DMS 273 (cell line): ENCODE results near the gene SCCPDH.
A peak's percentile ranks its signal among the peaks of the same experiment; 100 is the strongest.
"Not testable (repeated sequence)": the region's sequence is repeated elsewhere in the genome, so short reads cannot be mapped to it uniquely, and the experiment has no call there.

Experiments
- DNase-seq: peaks from one replicate; lab custom pipeline; 2025; ENCODE audit not compliant: unreplicated experiment; lab: John Stamatoyannopoulos, UW

Gene SCCPDH

GRCh38 chr1:246724016-246724730 lies at the start of gene SCCPDH:
Gene SCCPDH (plus strand): TSS chr1:246724409. CDS start chr1:246724423, 14 bp downstream.
- DNase-seq: peak; percentile 94

GRCh38 chr1:246677842-246678241 lies 46.4 kb upstream of the SCCPDH start:
- DNase-seq: no peak

DNA sequence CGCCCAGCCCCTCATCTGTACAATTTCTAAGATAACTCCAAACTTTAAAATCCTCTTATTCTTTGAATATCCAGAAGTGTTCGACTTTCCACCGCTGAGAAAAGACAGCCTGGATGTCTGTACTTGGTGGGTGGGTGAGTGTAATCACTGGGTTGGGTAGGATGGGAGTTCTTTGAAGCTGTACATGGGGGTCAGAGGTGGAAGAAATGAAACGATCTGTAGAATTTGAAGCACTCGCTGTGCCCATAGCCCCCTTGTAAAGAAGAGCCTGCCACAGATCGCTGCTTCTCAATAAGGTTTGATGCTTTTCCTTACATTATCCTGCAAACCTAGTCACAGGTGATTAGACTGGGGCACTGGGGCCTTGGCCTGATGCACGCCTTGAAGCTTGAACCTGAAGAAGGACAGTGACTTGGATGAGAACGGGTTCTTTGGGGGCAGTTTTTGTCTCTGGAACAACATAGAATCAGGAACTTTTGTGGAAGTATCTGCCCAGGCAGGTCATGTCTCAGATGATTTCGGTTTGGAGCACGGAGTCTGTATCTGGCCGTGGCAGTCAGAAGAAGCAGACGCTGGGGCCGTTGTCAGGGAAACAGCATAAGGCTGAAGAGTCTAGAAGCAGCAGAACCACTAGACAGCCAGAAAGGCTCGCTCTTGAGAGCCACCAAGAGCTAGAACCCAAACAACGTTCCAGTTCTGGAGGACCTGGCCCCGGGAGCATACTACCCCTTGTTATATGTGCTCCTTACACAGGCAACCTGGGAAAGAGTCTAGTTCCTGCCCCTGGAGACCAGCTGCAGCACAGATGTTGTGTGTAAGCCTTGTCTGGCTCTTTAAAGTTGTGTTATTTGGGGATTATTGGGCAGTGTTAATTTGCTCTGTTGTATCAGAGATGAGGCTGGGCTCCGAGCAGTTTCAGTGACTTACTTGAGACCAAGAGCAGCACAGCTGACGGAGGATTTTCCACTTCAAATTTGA lies 45.1 kb upstream of the SCCPDH start:
- DNase-seq: peak; percentile 34

DNA sequence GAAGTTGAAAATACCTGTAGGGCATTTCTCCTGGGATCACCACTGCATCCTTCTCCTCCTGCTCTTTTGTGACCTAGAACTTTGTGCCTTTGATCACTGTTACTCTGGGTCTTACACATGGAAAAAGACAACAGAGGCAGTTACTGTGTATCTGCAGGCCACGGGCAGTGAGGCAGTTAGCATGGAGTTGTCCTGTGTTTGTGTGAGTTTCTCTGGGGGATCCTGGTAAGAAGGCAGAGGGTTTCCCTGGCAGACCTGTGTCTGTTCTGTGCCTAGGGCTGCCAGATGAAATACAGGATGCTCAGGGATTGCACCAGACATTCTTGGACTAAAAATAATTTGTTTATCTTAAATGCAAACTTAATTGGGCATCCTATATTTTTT lies 44.4 kb upstream of the SCCPDH start:
- no peak for DNase-seq

DNA sequence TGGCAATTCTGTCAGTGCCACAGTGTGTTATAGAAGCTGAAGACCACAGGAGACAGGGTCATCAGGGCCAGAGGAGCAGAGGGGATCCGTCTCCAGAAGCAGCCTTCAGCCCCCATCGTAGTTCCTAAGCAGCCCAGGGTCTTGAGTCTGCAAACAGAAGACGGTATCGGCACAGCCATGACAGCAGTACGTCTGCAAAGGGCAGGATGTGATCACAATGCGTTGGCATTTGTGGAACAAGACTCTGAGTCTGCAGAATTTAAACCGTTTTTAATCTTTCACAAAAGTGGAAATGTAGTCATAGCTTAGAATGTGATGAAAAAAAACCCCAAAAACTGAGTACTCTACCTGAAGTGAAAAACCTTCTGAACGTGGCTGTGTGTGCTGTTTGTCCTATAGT lies 44.0 kb upstream of the SCCPDH start:
- no peak for DNase-seq

DNA sequence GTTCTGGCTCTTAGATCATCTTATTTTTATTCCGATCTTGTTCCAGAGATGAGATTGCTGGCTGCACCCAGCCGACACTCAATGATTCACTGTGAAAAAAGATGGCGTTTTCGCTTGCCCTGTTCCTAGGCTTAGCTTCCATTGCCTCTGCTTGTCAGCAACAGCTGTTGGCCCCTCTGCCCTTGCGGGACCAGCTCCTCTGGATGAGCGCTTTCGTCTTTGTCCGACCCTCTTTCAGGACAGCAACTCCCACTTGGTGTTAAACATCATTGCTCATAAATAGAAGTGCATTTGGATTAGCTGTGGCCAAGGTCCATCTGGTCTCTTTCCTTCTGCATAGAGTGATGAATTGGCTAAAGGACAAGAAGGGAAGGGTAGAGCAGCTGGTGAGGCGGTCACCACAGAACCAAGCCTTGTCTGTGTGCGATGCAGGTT lies 43.5 kb upstream of the SCCPDH start:
- DNase-seq: peak; percentile 75

DNA sequence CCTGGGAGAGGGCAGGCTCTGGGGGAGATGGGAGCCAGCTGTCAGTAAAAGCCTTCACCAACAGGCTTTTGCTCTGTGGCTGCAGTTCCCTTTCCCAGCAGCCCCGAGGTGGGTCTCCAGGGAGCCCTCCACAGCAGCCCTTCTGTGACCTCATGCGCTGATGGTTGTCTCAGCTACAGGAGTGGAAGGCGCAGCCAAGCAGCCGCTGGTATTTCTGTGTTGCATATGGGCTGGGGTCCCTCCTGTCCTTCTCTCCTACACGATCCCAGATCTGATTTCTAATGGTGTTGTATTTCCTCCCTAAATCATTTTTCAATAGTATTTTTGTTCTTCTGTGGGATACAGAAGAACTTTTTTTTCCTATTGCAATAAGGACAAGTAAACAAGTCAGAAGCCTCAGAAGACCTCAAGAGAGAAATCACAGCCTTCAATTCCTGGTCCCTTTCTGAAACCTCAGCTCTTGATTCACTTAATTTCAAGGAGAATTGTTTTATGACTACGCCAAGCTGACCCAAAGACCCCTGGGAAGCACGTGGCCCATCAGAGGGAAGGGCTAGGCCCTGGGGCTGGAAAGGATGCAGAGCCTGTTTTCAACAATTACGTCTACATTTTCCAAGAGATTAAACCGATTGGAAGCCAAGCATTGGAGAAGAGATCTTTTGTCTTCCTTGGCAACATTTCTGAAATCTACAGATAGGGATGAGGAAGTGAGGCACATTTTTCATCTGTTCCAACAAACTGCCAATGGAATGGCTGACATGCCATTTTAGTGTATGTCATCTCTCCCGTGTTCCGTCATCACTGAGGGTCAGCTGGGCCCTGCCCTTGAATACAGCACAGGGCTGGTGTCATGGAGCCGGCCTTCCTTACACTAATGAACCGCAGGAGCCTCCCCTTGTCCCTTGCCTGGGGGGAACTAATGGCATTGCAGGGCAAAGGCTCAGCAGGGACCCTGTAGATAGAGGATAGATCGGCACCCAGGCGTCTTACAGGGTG lies 42.0 kb upstream of the SCCPDH start:
- peak; percentile 77 for DNase-seq

GRCh38 chr1:246683521-246683920 lies 40.7 kb upstream of the SCCPDH start:
- no peak for DNase-seq

DNA sequence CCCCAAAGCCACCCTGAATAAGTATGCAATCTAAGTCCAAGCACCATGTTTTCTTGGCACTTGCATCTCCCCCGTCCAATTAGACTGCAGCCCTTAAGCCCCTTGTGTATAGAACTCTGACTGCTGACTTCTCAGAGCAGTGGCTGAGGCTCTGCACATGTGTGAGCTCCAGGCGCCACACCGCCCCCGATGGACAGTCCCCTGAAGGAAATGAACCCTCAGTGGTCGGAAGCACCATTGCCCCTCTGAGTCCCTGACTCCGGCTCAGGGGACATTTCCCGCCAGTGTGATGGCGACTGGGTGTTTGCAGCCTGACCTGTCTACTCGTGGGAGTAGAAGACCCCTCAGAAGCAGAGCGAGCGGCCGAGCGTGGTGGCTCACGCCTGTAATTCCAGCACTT lies 37.2 kb upstream of the SCCPDH start:
- DNase-seq: no peak

DNA sequence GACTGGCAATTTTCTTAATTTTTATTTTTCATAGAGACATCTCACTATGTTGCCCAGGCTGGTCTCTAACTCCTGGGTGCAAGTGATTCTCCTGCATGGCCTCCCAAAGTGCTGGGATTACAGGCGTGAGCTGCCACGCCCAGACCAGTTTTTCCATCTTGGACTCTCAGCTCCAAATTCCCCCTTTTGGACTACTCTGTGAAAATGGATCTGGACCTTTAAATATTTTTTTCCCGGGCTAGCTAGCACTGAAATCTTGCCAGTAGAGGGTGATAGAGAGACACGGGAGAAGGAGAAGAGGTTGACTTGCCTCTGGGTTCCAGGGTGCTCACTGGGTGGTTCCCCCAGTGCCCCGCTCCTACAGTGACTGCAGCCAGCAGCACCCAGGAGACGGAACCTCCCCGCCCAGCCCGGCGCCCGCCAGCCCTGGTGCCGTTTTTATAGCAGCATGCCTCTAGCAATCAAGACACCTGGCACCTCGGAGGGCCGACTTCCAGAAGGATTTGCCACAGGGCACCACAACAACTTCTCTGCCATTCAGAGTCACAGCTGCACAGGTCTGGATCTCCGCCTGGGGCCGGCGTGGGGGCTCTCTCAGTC lies 34.7 kb upstream of the SCCPDH start:
- peak; percentile 92 for DNase-seq

- DNase-seq: no peak
These were observed 34.1 kb upstream of the SCCPDH start for GRCh38 chr1:246690100-246690499.

GRCh38 chr1:246691622-246692495 lies 32.4 kb upstream of the SCCPDH start:
- DNase-seq: peak; percentile 13

DNA sequence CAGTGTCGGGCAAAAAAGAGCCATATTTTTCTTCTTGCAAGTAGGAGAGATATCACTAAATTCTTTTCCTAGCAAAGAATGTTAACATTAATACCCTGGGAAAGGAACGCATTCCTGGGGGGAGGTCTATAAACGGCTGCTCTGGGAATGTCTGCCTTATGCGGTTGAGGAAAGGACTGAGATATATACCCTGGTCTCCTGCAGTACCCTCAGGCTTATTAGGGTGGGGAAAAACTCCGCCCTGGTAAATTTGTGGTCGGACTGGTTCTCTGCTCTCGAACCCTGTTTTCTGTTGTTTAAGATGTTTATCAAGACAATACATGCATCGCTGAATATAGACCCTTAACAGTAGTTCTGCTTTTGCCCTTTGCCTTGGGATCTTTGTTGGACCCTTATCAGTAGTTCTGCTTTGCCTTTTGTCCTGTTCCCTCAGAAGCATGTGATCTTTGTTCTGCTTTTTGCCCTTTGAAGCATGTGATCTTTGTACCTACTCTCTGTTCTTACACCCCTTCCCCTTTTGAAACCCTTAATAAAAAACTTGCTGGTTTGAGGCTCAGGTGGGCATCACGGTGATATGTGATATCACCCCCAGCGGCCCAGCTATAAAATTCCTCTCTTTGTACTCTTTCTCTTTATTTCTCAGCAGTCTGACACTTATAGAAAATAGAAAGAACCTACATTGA lies 29.9 kb upstream of the SCCPDH start:
- not testable (repeated sequence) for DNase-seq

- DNase-seq: no peak
These were observed 29.1 kb upstream of the SCCPDH start for GRCh38 chr1:246695136-246695535.

- no peak for DNase-seq
These were observed 28.5 kb upstream of the SCCPDH start for GRCh38 chr1:246695666-246696065.

DNA sequence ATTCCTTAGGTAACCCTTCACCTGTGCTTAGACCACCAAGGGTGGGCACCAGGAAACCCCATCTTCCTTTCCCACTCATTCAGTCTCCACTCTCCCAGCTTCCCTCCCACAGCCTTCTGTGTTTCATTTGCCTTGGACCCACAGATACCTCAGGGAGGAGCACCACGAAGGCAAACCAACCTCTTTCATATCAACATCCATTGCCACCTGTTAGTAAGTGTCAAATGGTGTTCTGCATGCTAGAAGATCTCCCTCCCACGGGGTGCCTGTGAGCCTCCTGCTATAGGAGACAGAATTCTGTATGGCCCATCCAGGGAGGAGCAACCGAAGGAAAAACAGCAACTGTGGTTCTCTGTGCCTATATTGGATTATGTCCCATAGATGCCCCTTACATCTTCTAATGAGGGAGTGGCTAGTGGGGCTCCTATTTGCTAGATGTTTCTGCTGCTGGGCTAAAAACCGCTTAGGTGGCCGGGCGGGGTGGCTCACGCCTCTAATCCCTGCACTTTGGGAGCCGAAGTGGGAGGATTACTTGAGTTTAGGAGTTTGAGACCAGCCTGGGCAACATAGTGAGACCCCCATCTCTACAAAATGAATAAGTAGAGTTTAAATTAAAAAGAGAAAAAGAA lies 25.6 kb upstream of the SCCPDH start:
- no peak for DNase-seq

DNA sequence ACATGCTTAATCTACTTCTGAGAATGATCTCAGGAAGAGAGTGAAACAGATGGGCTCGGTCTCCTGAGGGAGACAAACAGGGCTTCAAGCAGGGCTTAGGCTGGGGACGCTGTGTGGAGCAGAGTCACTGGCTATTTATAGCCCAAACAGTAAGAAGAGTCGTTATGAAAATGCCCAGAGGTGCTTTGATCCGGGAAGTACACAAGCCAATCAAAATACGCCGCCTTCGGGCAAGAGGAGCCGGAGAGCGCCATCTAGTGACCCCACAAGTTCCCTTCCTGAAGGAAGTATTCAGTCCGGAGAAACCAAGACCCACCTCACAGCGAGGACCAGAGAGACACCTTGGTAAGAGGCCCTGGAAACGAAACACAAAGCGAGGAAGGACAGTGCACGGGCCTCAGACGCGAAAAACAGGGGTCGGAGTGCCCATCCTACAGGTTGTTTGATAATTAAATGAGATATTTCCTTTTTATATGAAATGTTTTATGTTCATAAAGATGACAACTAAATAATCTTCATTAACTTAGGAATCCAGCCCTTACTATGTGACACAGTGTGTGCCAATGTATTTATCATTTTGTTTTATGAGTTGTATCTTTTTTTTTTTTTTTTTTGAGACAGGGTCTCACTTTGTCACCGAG lies 25.0 kb upstream of the SCCPDH start:
- DNase-seq: peak; percentile 96

GRCh38 chr1:246703581-246703980 lies 20.6 kb upstream of the SCCPDH start:
- no peak for DNase-seq
